ENCODE results near the gene TMOD2. TPM values are rescaled to one million over a fixed set of nuclear protein-coding genes. Genes with fewer than 3 reads are reported as not detected.

Gene TMOD2
- total and polyA plus RNA-seq, 2 of the 8 experiments (the other 6 are each of a cell fraction or from before 2014, with no cell fraction given): 0.80 to 6.5 TPM

DNA sequence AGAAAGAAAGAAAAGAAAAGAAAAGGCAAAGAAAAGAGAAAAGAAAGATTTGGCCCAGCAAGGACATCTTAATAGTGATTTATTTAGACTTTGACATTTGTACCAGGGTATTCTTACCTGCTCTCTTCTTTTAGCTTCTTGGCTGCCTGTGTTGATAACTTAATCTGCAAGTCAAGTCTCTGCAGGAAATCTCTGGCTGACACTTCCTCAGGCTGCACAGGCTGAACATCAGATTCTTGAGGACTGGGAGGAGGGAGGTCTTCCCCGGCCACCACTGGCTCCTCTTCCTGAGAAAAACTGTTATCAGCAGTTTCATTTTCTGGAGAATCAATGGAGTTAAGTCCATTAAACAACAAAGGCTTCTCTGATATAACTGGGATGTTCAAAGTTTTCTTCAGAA lies 26.7 kb upstream of the TMOD2 start:
- no peak overlapping the region for H3K4me3 ChIP-seq (ENCODE audit: extremely low read depth in 1 of 4, insufficient read depth in 2 of 4, low read depth in 3 of 4, low read length in 4 of 4)
- no peak overlapping the region for H3K23ac ChIP-seq (ENCODE audit: insufficient read length)
- H3K14ac ChIP-seq (ENCODE audit: insufficient read length): no peak overlapping the region
- ChIA-PET POLR2A (ENCODE audit: partially characterized antibody) (interaction anchor here (1.9 kb wide), 1 partner anchor 9 kb away, joined by 4 read pairs; no protein-coding TSS in a partner anchor), CTCF (ENCODE audit: partially characterized antibody) (interaction anchor here (0.6 to 1.4 kb wide), 2 partner anchors 14 to 52 kb away, joined by 3 to 4 read pairs; no protein-coding TSS in a partner anchor)
- no peak overlapping the region for H3K56ac ChIP-seq (replicated peaks; ENCODE audit: insufficient read length, low read depth, low read length)
- no peaks in the 10 kb centered on the region for H3K27me3 ChIP-seq (replicated peaks in 1 of 4; ENCODE audit: control insufficient read depth in 3 of 4, extremely low read depth in 1 of 4, insufficient read depth in 3 of 4, low read length in 3 of 4)
- H3K9ac ChIP-seq (replicated peaks in 1 of 4; ENCODE audit: extremely low read depth in 1 of 4, low read depth in 3 of 4, low read length in 3 of 4): no peak overlapping the region
- H3K4me1 ChIP-seq (replicated peaks in 1 of 4; ENCODE audit: control insufficient read depth in 3 of 4, insufficient read depth in 4 of 4, low read length in 3 of 4): peaks cover 2 to 11% (median 6%) of the 10 kb centered on the region in 4 experiments; a peak in 5 of 7 replicates
- H2BK120ac ChIP-seq (replicated peaks; ENCODE audit: low read depth, low read length): no peak overlapping the region
- H2AK5ac ChIP-seq (ENCODE audit: low read depth, low read length): no peak overlapping the region
- 55% methylated on average over 1 of the region's 1 CpG; no CpG with 5 or more reads in 1 of the 2 experiments for WGBS, 2 experiments (ENCODE audit: extremely low coverage in 1 of 2, insufficient coverage in 1 of 2, insufficient read length in 1 of 2, insufficient replicate concordance in 2 of 2, low coverage in 1 of 2, low lambda C conversion rate in 2 of 2, missing lambda C conversion rate in 1 of 2)
- no peak for DNase-seq (ENCODE audit: low read depth in 1 of 2, low spot score in 2 of 2)
- no peak overlapping the region for H3K4me2 ChIP-seq (ENCODE audit: insufficient read depth in 1 of 2, low read depth in 2 of 2, low read length in 2 of 2)
- H3K4ac ChIP-seq (replicated peaks; ENCODE audit: insufficient read length, low read depth, low read length): no peak overlapping the region
- no peak overlapping the region for H4K91ac ChIP-seq (replicated peaks; ENCODE audit: insufficient read length, low read length)
- no peak overlapping the region for H2BK20ac ChIP-seq (ENCODE audit: low read length)
- no peaks in the 10 kb centered on the region for H3K9me3 ChIP-seq (ENCODE audit: insufficient read depth in 2 of 2, low read depth in 1 of 2, low read length in 1 of 2)
- H2BK5ac ChIP-seq (ENCODE audit: low read depth, low read length): no peak overlapping the region
- H3K79me1 ChIP-seq (ENCODE audit: low read depth, low read length): no peaks in the 10 kb centered on the region
- H3K18ac ChIP-seq (ENCODE audit: extremely low read depth, low read length): no peak overlapping the region
- no peak overlapping the region for H4K5ac ChIP-seq (ENCODE audit: insufficient read length, low read depth, low read length)
- H2BK12ac ChIP-seq (ENCODE audit: low read depth, low read length): no peak overlapping the region
- H2AFZ ChIP-seq (ENCODE audit: low read length): no peak overlapping the region
- no peak overlapping the region for H3K27ac ChIP-seq (ENCODE audit: low read depth, low read length)
- H3K23me2 ChIP-seq (ENCODE audit: low read depth, low read length): no peaks in the 10 kb centered on the region; the same call in 1 of the 2 replicates
- no peak overlapping the region for H2BK15ac ChIP-seq (ENCODE audit: low read length)
- H4K20me1 ChIP-seq (replicated peaks in 1 of 2; ENCODE audit: control insufficient read depth in 1 of 2, insufficient read depth in 2 of 2, low read length in 2 of 2): no peaks in the 10 kb centered on the region
- no peaks in the 10 kb centered on the region for H3K79me2 ChIP-seq (ENCODE audit: control insufficient read depth in 1 of 2, insufficient read depth in 2 of 2, low read length in 2 of 2)
- FAIRE-seq: no peak
- H3K36me3 ChIP-seq (ENCODE audit: control insufficient read depth in 2 of 4, insufficient read depth in 4 of 4, low read length in 3 of 4): no peaks in the 10 kb centered on the region
- no peak overlapping the region; the same call in 1 of the 2 replicates for H4K8ac ChIP-seq (ENCODE audit: extremely low read depth, insufficient read depth, low read length)
- TF ChIP-seq JUND (IDR thresholded peaks at IDR 0.05; ENCODE audit: low read length) (no peak), JUN (IDR thresholded peaks at IDR 0.05; ENCODE audit: low read depth, low read length) (no peak), CHD2 (IDR thresholded peaks at IDR 0.05; ENCODE audit: low read length) (no peak), GABPA (IDR thresholded peaks at IDR 0.05; ENCODE audit: borderline replicate concordance, insufficient read depth, low read length) (no peak), SAP30 (IDR thresholded peaks at IDR 0.05; ENCODE audit: insufficient read depth, insufficient replicate concordance, low read length) (no peak)
- TF ChIP-seq, protein P1, sequence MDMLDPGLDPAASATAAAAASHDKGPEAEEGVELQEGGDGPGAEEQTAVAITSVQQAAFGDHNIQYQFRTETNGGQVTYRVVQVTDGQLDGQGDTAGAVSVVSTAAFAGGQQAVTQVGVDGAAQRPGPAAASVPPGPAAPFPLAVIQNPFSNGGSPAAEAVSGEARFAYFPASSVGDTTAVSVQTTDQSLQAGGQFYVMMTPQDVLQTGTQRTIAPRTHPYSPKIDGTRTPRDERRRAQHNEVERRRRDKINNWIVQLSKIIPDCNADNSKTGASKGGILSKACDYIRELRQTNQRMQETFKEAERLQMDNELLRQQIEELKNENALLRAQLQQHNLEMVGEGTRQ (IDR thresholded peaks at IDR 0.05; ENCODE audit: low read length): no peak
- TF ChIP-seq, protein P2, sequence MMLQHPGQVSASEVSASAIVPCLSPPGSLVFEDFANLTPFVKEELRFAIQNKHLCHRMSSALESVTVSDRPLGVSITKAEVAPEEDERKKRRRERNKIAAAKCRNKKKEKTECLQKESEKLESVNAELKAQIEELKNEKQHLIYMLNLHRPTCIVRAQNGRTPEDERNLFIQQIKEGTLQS (IDR thresholded peaks at IDR 0.05; ENCODE audit: insufficient read depth, low read depth, low read length): no peak

Data from H1 (cell line).